Hepatocyte (in vitro differentiated cells): ENCODE measurements around the gene DEFB129. TPM values are rescaled to one million over a fixed set of nuclear protein-coding genes. Genes with fewer than 3 reads are reported as not detected.

Source experiments
- DNase-seq: peaks from one replicate; pipeline ENCODE4 v3.0.0-alpha.2; 2016; ENCODE audit warnings: low spot score
- H2AFZ ChIP-seq: fragments of 200-600 bp; sonication (generic); 2 replicates; pipeline ENCODE4 v1.6.0; 2016; ENCODE audit warnings: antibody characterized with exemption, mild to moderate bottlenecking
- H3K27ac ChIP-seq: fragments of 200-600 bp; sonication (generic); 2 replicates; pipeline ENCODE4 v1.5.1; 2016; ENCODE audit warnings: mild to moderate bottlenecking
- H3K27me3 ChIP-seq: fragments of 200-600 bp; sonication (generic); 2 replicates; pipeline ENCODE4 v1.6.1; 2016
- H3K36me3 ChIP-seq: fragments of 200-600 bp; sonication (generic); replicated peaks from 2 replicates; pipeline ENCODE4 v1.5.1; 2016; ENCODE audit warnings: low read depth; ENCODE audit not compliant: insufficient read depth
- H3K4me1 ChIP-seq: fragments of 200-600 bp; sonication (generic); 2 replicates; pipeline ENCODE4 v1.5.1; 2016; ENCODE audit warnings: mild to moderate bottlenecking, moderate library complexity; ENCODE audit not compliant: insufficient read depth
- H3K4me2 ChIP-seq: fragments of 200-600 bp; sonication (generic); 2 replicates; pipeline ENCODE4 v1.6.0; 2016
- H3K4me3 ChIP-seq: fragments of 200-600 bp; sonication (generic); 2 replicates; pipeline ENCODE4 v1.5.1; 2016; ENCODE audit warnings: mild to moderate bottlenecking
- H3K79me2 ChIP-seq: fragments of 200-600 bp; sonication (generic); 2 replicates; pipeline ENCODE4 v1.6.0; 2017; ENCODE audit warnings: mild to moderate bottlenecking
- H3K9me2 ChIP-seq: fragments of 200-600 bp; sonication (generic); replicated peaks from 2 replicates; pipeline ENCODE4 v1.6.0; 2017; ENCODE audit warnings: mild to moderate bottlenecking; ENCODE audit not compliant: insufficient read depth
- H3K9me3 ChIP-seq: fragments of 200-600 bp; sonication (generic); 2 replicates; pipeline ENCODE4 v1.5.1; 2016; ENCODE audit warnings: low read depth, mild to moderate bottlenecking
- H4K20me1 ChIP-seq: fragments of 200-600 bp; sonication (generic); 2 replicates; pipeline ENCODE4 v1.6.0; 2016; ENCODE audit warnings: mild to moderate bottlenecking; ENCODE audit not compliant: insufficient read depth, poor library complexity, severe bottlenecking
- CTCF ChIP-seq: fragments of 200-600 bp; sonication (generic); IDR thresholded peaks from 2 replicates; pipeline ENCODE4 v1.5.1; 2016; ENCODE audit warnings: antibody characterized with exemption, mild to moderate bottlenecking; ENCODE audit not compliant: poor library complexity
- EZH2 ChIP-seq: fragments of 200-600 bp; sonication (generic); IDR thresholded peaks from 2 replicates; pipeline ENCODE4 v1.6.1; 2016; ENCODE audit warnings: antibody characterized with exemption, mild to moderate bottlenecking, borderline replicate concordance
- EZH2phosphoT487 ChIP-seq: fragments of 200-600 bp; sonication (generic); IDR thresholded peaks from one replicate; pipeline ENCODE4 v1.6.1; 2018; ENCODE audit warnings: antibody characterized with exemption, mild to moderate bottlenecking, low read depth, moderate library complexity; ENCODE audit not compliant: unreplicated experiment, severe bottlenecking
- WGBS: methylation state at CpG from one replicate; pipeline ENCODE4 v1.1.6; 2016; ENCODE audit warnings: low lambda C conversion rate; ENCODE audit errors: missing lambda C conversion rate; 5-methylcytosine and 5-hydroxymethylcytosine counted together
- polyA plus RNA-seq: library from polyadenylated mRNA; unstranded; fragments of >200 nt; fragmentation: Nextera tagmentation; extraction: Ambion mirVana; gene quantifications from 2 replicates; pipeline ENCODE4 v1.2.1, GENCODE V29; 2016
- total RNA-seq: library from RNA; depleted of rRNA; stranded (reverse); fragments of >200 nt; gene quantifications from 2 replicates; pipeline ENCODE4 v1.2.3, GENCODE V29; 2014

DEFB129 gene
- total and polyA plus RNA-seq, 2 experiments from 2014 or later = not detected

- Histone ChIP-seq H3K4me2 (no peak overlapping the region), H3K9me2 (no peaks in the 10 kb centered on the region), H3K27ac (no peak overlapping the region), H3K27me3 (peaks cover 5% of the 10 kb centered on the region), H3K36me3 (no peaks in the 10 kb centered on the region), H3K4me3 (no peak overlapping the region), H2AFZ (no peak overlapping the region), H3K79me2 (no peaks in the 10 kb centered on the region), H4K20me1 (no peaks in the 10 kb centered on the region), H3K4me1 (no peaks in the 10 kb centered on the region), H3K9me3 (no peaks in the 10 kb centered on the region)
- DNase-seq = no peak
- whole genome bisulfite sequencing = 84% methylated on average over 3 of the region's 3 CpGs
- TF ChIP-seq EZH2 (no peak), CTCF (no peak), EZH2phosphoT487 (no peak)
Observed at GRCh38 chr20:227439-228105, 514 bp downstream of the DEFB129 start.

- Histone ChIP-seq H3K9me2 (no peaks in the 10 kb centered on the region), H3K36me3 (no peaks in the 10 kb centered on the region), H3K27me3 (peaks cover 5% of the 10 kb centered on the region), H3K4me1 (no peaks in the 10 kb centered on the region), H3K4me2 (no peak overlapping the region), H2AFZ (no peak overlapping the region), H3K27ac (no peak overlapping the region), H3K9me3 (no peaks in the 10 kb centered on the region), H3K79me2 (no peaks in the 10 kb centered on the region), H4K20me1 (no peaks in the 10 kb centered on the region), H3K4me3 (no peak overlapping the region)
- peak; percentile 12 for DNase-seq
- 59% methylated on average over 1 of the region's 1 CpG for WGBS
- TF ChIP-seq EZH2phosphoT487 (no peak), CTCF (peak; percentile 28)
Observed at GRCh38 chr20:235891-236290, 8.8 kb downstream of the DEFB129 start.

- Histone ChIP-seq H3K9me3 (no peaks in the 10 kb centered on the region), H3K27ac (no peak overlapping the region), H3K79me2 (no peaks in the 10 kb centered on the region), H3K36me3 (no peaks in the 10 kb centered on the region), H3K4me3 (no peak overlapping the region), H3K27me3 (peaks cover 5% of the 10 kb centered on the region), H3K9me2 (no peaks in the 10 kb centered on the region), H3K4me2 (no peak overlapping the region), H4K20me1 (no peaks in the 10 kb centered on the region), H2AFZ (peak overlapping the region; percentile 19), H3K4me1 (no peaks in the 10 kb centered on the region)
- no peak for DNase-seq
- WGBS = 56% methylated on average over 4 of the region's 4 CpGs
- TF ChIP-seq EZH2 (no peak), CTCF (no peak), EZH2phosphoT487 (no peak)
Observed at GRCh38 chr20:237489-237888, 10.4 kb downstream of the DEFB129 start.
